ENCODE data around the gene SLCO3A1.

DNA sequence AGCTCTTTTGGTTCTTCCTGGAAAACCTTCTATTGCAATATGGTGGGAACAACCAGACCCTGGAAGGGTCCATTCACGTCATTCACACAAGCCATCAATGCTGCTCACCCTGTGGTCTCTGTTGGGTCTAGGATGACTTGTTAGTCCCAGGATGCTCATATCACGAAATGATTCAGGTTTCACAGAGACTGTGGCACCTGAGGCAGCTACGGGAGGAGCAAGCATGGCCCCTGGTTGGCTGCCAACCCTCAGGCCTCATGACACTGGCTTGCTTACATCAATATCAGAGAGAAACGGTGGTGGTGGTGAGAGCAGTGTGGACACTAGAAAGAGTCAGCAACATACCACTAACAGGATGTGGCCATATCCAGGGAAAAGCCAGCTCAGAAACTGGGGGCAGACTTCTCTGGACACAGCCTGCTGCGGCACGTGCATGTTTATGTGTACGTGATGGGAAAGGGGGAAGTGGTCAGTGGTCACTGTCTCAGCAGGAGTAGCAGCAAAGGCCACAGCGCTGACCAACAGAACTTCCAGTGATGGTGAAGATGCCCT is 331.2 kb downstream of the SLCO3A1 start:
- TF ChIP-seq, protein P1, sequence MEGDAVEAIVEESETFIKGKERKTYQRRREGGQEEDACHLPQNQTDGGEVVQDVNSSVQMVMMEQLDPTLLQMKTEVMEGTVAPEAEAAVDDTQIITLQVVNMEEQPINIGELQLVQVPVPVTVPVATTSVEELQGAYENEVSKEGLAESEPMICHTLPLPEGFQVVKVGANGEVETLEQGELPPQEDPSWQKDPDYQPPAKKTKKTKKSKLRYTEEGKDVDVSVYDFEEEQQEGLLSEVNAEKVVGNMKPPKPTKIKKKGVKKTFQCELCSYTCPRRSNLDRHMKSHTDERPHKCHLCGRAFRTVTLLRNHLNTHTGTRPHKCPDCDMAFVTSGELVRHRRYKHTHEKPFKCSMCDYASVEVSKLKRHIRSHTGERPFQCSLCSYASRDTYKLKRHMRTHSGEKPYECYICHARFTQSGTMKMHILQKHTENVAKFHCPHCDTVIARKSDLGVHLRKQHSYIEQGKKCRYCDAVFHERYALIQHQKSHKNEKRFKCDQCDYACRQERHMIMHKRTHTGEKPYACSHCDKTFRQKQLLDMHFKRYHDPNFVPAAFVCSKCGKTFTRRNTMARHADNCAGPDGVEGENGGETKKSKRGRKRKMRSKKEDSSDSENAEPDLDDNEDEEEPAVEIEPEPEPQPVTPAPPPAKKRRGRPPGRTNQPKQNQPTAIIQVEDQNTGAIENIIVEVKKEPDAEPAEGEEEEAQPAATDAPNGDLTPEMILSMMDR (IDR thresholded peaks at IDR 0.05), result no peak
- TF ChIP-seq POLR2A (IDR thresholded peaks at IDR 0.05), result no peak
